HG03139 (cell line): ENCODE results near the gene ICA1.

Source experiments
- ATAC-seq: cut with Tn5 transposase; IDR thresholded peaks from one replicate; pipeline ENCODE4 v1.9.1; 2021; ENCODE audit not compliant: unreplicated experiment

The ICA1 gene

DNA sequence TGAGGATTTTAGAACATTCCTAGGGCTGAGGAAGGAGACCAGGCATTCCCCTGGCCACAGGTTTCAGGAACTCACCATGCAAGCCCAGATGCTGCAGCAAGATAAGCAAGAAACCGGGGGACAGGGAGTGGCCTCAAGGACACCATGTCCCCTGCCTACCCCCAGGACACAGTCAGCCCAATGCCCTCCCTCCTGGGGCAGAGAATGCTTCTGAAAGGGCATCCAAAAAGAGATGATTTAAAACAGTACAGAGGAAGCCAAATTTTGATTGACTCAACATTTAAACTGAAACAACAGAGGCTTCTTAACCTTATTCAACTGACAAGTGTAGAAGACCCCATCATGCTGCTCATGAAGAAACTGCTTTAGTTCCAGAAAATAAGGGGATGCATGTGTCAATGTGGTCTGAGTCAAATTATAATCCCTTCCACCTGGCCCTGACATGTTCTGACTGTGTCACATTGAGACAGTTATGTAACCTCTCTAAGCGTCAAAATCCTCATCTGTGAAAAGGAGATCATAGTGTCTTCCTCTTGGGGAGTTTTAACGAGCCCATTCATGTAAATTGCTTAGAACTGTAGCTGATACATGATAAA lies 60.0 kb downstream of the ICA1 start:
- ATAC-seq = no peak

DNA sequence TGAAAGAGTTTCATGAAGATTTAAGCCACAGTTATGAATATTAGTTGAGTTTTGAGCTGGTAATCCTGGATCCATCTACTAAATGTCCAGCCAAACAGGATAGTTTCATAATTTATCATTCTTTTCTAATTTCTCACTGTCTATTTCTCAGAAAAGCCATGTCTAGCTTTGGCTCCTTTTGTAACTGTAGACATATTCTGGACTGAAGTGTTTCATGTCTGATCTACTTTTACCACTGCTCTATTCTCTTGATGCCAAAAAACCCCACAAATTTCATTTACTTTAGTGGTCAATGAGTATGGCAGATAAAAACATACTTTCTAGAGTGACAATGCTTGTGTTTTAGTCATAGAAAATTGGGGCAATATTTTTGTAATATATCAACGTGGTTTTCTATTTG lies 61.2 kb downstream of the ICA1 start:
- ATAC-seq = no peak

DNA sequence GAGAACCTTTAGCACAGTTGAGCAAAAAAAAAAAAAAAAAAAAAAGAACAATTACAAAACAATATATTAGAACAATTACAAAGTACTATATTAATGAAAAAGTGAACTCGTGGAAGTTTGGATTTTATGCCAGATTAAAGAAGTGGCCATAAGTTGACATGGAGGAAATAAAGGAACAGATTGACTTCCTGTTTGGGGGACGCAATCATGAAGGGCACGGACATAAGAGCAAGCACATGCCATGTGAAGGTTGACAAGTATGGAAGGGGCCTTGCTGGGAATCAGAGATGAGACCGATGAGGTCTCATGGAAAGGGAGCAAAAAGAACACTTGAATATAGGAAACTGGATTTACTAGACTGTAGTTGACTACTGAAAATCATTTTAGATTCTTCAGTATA lies 61.7 kb downstream of the ICA1 start:
- ATAC-seq = no peak

DNA sequence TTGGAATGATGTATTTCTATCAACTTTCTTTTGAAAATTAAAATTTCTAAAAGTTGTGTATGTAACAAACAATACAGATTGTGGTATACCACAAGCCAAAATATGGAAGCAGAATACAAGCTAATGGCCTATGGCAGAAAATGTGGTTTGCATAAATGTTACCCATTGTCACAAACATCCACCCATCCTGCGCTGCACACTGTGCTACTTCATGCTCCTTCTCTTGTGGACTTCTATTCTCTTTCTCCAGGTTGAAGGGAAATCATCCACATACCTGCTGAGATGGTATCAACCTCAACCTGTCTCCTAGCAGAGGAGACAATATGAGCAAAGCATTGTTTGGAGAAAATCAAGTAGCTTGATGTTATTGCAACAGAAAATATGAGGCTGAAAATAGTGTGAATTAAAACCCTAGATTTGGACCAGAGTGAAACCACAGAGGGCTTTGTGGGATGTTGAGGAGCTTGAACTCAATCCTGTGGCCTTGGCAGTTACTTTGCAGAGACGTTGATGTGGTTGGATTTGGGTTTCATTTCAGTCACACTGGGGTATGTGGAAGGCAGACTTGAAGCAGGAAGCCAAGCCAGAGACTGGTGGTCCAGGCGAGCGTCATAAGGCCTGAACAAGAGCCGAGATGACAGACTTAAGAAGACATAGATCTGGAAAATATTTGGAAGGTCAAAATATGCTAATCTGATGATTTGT lies 63.8 kb downstream of the ICA1 start:
- no peak for ATAC-seq

DNA sequence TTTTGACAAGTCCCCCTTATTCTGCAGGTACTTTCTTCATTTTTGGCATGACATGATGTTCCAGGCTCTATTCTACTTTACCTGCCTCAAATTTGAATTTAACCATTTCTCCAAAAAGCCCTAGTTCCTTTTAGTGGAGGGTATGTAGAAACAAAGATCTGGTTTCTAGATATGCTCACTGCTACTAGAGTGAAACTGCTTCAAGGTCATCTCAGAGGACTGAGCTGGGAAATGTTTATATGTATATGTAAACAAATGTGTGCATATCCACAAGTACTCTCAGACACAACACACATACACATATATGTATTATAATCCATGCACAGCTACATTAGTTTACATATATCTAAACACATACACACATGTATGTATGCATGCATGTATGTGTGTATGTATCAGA lies 69.1 kb downstream of the ICA1 start:
- no peak for ATAC-seq

DNA sequence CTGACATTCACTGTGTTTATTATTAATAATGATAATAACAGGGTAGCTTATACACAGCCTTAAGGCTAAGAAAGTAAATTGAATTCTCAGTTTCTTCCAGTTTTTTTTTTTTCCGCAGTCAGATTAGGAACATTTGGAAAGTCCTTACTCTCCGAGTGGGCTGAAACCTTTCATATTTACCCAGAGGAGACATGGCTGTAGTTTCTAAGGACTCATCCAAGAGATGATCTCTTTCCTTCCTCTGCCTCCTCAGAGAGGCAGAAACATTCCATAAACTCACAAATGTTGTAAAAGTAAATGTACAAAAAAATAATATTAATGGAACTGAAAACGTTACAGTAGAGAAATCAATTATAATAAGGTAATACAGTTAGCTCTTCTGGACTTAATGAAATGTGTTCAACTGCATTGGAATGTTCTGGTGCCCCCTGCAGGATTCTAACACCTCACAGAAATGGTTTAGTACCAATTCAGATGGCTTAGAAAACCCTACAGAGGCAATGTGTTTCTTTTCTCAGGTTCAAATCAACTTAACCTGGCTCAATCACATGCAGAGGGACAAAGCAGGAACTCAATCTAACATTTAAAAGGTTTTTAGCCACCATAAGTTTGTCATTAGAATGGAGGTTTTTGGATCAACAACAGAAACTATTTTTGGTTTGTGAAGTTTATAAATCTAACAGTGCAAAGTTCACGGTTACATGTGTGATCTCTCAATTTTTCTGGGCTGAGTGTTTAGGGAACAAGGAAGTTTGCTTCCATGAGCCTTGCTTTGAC lies 71.7 kb downstream of the ICA1 start:
- ATAC-seq = no peak

DNA sequence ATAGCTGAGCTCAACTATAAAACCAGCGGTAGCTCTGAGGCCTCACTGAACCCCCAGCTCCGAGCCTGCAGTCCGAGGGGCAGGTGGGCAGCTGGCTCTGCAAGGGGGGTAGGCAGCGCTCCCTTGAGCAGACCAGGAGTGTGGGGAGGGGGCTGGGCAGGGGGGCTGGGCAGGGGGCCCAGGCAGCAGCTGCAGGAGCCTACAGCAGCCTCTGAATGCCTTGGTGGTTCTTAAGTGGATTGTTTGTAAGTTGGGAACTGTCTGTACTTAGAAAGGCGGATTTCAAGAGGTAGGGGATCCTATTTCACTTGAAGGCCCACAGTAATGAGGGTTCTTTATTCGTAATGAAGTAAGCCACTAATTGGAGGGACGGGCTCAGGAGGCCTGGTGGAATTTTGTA lies 72.3 kb downstream of the ICA1 start:
- no peak for ATAC-seq

DNA sequence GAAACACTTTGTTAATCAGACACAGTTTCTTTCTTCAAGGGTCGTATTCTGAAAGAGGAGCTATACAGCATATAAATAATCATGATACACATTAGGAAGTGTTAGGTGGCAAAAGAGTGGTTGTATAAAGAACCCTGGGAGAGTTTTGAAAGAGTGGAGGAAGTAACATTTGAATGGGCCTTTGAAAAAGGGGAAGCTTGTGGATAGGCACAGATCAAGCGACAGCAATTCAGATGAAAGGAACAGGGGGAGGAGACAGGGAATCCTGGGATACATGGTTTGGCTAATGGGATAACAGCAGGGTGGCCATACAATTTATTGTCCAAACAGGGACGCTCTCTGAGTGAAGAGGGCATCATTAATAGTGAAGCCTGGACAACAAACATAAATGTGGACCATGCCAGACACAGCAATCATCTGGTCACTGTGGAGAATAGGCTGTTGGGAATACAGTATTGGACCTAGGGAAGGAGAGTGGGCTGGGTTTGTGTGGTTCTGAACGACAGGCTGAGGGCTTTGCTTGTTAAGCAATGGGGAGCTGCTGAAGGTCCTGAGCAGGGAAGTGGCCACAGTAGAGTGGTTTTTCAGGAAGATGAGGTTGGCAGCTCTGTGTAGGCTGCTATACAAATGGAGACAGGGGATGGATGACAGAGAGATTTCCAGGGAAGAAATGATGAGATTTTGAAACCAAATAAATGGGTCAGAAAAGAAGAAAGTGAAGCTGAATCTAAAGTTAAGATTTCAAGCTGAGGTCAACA lies 75.9 kb downstream of the ICA1 start:
- ATAC-seq = no peak

DNA sequence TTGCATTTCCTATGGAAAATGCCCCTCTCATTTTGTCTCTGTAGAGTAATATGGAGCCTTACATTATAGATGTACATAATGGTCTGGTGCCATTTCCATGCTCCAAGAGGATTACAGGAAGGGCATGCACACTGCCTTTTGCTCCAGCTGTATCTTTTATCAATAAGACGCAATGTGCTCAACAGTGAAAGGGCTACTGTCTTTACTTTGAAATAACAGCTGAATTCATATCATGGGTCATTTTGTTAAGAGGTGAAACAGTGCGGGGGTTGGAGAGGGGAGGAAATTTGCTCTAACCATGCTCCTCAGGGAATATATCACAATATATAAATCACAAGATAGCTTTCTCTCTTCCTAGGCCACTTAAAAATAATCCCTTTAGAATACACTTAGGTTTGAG lies 77.7 kb downstream of the ICA1 start:
- ATAC-seq = no peak

DNA sequence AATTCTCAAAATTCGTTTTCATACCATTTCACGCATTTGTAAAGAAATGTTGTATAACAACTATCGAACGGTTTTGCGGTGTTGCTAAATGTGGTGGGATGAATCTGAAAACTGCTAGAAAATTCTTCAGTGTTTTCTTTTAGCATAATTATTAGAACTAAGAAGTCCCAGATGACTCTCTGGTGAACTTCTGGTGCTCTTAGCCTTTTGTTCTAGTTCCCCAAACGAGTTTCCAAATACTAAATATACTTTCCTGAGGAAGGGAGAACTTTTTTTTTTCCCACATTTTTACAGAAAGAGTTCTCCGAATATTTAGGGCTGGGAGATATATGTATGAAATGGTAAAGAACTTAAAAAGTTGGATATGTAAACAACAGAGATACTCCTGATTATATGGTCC lies 82.5 kb downstream of the ICA1 start:
- no peak for ATAC-seq

DNA sequence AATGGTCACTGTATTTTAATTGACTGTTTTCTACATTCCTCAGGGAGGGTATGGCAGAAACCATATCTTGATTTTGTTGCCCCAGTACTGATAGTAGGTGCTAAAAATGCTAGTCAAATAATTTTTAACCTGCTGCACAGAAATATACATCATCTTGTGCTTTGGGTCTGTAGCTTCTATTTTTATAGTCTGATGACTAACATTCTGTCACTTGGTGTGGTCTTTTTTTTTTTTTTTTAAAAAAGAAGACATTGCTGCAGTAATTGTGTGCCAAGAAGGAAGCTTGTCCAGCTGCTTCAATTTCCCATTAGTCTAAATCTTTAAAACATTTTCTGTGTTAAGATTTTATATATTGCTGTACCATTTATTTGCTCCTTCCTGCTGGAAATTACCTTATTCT lies 83.6 kb downstream of the ICA1 start:
- no peak for ATAC-seq

DNA sequence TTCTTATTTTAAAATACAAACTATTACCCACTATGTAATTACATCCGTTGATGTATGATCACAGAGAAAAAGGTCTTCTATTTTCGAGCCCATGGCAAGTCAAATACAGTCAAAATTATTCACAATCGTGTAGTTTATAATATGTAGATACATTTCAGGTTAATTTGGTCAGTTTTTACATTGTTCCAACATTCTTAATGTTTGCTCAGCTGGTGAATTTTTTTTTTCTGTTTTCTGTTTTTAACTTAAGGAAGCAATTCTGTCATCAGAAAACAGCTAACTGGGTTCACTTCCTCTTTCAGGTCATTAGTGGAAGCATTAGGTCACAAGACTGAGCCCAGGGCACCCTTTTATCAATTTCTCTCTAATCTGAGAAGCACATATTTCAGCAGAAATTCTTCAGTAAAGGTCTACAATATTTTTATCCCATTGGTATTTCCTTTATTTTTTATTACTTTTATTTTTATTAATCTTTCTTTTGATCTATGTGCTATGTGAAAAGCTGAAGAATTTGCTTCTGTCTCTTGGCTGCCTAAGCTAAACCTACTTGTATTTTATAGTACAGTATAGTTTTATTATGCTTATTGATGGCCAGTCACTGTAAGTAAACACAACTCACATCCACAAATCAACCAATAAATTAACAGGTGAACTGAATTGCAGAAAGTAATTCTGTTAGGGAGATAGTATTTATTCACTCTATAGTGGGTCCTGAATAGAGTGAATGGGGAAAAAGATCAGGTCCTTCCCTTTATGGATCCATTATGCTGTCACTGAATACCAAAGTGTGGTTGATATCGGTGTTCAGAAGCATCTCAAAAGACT lies 84.6 kb downstream of the ICA1 start:
- ATAC-seq = no peak

DNA sequence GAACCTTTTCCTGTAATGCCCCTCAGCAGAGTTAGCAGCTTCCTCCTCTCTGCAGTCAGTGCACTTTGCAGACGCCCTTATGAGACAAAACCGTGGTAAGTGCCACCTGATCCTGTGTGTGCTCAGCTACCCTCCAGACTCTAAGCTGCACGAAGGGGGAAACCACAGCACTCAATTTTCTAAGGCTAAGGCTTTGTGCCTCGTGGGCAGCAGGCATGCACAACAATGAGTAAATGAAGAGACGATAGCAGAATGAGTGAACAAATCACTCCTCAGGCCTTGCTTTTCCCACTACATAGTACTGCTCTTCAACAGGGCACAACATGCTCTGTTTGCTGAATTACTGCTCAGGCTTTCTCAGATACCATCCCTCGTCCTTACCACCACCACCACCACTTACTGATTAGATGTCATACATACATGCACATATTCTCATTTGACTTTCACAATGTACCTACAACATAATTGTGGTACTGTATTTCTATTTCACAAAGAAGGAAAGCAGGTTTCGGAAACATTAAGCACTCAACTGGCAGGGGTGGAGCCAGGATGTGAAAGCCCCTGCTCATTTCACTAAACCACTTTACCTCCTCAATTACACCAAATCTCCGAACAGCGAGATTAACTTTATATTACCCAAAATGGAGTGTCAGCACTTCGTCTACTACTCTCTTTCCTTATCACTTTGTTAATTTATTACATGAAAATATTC lies 85.4 kb downstream of the ICA1 start:
- ATAC-seq = peak; percentile 77

DNA sequence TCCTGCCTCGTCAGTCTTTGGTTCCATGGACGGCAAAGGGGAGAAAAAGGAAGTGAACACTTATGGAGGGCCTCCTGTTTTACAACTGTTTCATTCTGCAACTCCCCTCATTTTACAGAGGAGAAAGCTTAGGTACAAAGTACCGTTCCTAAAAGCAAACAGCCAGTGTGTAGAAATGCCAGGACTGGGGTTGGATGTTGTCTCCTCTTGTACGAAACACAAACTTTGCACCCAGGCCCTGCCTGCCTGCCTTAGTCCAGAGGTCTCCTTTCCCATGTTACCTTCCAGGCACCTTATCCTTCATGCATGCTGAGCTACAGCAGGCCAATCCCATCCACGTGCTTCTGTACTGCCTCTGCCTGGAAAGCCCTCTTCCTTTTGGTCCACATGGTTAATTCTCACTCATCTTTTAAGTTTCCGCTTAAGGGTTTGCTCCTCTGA lies 86.0 kb downstream of the ICA1 start:
- ATAC-seq = no peak

DNA sequence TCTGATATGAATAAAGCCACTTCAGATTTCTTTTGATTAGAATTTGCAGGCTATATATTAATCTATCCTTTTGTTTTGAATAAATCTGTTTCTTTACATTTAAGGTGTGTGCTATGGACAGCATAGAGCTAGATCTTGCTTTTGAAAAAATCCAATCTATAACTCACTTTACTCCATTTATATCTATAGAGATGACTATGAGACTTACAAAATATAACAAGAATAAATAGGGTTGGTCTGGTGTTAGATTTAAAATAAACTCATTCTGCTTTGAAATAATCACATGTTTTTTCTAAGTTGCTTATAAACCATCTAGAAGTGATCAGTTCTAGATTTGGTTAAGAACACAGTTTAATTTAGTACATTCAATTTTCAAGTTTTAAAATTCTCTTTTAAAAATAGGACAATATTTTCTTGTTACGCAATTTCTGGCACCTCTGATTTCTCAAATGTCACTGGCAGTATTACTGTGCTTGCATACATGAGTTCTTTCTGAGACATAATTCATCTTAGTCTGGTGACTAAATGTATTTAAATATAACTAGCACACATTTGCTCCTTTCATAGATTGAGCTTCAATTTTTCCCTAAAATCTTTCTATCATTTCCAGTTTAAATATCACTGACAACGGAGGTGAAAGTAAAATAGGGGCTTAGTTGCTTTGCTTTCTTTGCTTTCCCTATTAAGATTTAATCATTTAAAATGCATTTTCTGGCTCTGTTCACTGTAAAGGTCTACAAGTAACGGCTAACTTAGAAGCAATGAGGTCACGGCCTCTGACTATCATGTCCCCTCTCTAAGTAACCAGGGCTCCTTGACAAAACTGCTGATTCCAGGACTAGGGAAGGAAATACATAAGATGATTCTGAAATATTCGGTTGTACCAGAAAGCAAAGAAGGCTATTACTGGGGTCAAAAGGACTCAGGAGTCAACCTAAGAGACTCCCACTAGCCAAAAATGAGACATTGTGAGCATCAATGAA lies 89.3 kb downstream of the ICA1 start:
- ATAC-seq = no peak

DNA sequence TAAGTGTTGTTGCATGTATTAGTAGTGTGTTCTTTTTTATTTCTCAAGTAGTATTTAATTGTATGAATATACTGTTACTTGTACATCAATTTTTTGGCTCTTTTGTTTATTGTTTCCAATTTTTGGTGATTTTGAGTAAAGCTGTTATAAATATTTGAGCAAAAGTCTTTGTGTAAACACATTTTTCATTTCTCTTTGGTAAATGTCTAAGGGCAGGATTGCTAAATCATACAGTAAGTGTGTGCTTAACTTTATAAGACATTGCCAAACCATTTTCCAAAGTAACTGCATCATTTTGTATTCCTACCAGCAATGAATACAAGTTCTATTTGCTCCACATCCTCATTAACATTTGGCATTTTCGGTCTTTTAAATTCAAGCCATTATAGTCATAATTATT lies 92.8 kb downstream of the ICA1 start:
- ATAC-seq = no peak

DNA sequence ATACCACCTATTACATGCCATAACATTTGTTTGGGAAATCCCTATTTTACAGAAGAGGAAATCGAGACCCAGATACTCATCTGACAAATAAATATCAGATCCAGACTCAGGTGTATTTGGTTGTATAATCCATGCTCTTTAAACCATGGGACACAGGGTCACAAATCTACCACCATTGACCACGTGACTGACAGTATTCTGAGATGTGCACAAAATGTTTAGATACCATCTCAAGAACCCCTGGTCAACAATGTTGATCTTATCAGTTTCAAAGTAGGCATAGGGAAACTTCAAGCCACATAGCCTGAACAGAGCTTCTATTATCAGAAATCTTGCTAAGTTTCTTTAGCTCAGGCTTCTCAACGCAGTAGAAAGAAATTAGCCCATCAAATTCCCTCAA lies 93.6 kb downstream of the ICA1 start:
- ATAC-seq = no peak

DNA sequence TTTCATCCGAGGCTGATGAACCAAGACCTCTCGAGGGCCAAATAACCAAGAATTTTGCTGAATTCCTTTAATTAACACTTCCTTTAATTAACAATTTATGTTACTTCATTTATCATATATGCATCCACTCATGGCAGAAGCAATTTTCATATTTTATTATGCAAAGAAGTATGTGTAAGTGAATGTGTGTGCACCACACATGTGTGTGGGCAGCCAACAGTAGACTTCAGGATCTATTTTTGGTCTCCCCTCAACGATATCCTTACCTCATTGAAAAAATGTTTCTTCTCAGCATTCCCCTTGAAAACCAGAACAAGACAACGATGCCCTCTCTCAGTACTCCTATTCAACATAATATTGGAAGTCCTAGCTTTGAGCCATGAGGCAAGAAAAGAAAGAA lies 96.8 kb downstream of the ICA1 start:
- ATAC-seq = no peak

DNA sequence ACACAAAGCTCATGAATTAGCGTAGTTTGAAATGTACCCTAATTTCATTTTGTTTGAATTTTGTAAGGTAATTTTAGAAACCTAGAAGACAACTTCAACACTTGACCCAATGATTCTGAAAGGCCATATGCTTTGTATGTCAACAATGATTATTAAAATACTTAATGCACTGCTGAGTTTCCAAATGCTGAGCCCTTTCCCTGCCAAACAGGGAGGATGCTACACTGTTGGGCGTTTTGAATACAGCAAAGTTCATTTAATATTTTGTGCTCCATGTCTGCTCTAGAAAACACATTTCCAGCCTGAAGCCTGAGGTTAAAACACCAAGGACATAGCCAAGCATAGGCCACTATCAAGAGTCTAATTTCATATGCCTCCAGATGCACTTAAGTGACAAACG lies 99.8 kb downstream of the ICA1 start:
- ATAC-seq = no peak
